GM19463 (cell line): ENCODE results near the gene DSCAML1.
"Not testable (repeated sequence)": the region's sequence is repeated elsewhere in the genome, so short reads cannot be mapped to it uniquely, and the experiment has no call there.

ENCODE experiments used
- ATAC-seq: cut with Tn5 transposase; IDR thresholded peaks from one replicate; pipeline ENCODE4 v1.9.1; 2021; ENCODE audit warnings: mild to moderate bottlenecking, moderate library complexity; ENCODE audit not compliant: unreplicated experiment

The DSCAML1 gene

DNA sequence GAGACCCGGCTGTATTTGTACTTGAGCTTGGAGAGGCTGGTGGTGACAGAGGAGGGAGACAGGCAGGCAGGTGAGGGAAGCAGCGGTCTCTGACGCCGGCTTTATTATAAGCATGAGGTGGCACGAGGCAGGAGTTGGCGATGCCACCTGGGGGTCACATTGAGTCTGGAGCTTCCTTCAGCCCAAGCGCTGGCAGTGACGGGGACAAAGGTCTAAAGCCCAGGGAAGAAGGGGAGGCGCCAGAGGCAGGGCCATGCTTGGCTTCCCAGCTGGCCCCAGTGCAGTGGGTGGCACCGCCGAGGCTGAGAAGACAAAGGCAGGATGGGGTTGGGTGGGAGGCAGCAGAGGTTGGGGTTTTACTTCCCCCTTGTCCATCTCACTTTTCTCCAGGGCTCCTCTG lies 23.1 kb upstream of the DSCAML1 start:
- no peak for ATAC-seq

- no peak for ATAC-seq
These were observed 22.4 kb upstream of the DSCAML1 start for GRCh38 chr11:117819096-117820040.

- peak; percentile 21 for ATAC-seq
These were observed 21.2 kb upstream of the DSCAML1 start for GRCh38 chr11:117818041-117818873.

GRCh38 chr11:117817368-117818040 lies 20.5 kb upstream of the DSCAML1 start:
- peak; percentile 17 for ATAC-seq

- no peak for ATAC-seq
These were observed 19.9 kb upstream of the DSCAML1 start for GRCh38 chr11:117816846-117817367.

- no peak for ATAC-seq
These were observed 19.2 kb upstream of the DSCAML1 start for GRCh38 chr11:117816151-117816741.

DNA sequence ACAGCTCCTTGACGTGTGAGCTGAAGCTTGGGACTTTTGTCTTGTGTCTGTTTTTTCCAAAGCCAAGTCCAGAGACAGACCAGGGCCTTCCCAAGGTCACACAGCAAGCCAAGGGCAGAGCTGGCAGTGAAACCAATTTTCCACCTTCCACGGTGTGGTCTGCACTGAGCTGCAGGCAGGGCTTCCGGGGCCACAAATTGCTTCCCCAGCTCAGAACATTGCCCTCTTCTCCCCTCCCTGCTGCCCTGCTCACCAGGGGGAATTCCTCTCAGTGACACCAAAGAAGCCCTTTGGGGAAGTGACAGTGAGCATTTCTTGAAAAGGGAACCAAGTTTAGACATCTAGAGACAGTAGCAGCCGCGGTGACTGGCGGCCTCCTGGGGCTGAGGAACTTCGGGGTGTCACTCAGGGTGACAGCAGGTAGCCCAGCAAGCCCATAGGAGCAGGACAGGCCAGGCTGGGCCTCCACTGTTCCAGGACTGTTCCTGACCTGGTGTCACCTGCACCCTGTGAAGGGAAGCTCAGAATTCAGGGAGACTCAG lies 18.3 kb upstream of the DSCAML1 start:
- ATAC-seq, result peak; percentile 40

DNA sequence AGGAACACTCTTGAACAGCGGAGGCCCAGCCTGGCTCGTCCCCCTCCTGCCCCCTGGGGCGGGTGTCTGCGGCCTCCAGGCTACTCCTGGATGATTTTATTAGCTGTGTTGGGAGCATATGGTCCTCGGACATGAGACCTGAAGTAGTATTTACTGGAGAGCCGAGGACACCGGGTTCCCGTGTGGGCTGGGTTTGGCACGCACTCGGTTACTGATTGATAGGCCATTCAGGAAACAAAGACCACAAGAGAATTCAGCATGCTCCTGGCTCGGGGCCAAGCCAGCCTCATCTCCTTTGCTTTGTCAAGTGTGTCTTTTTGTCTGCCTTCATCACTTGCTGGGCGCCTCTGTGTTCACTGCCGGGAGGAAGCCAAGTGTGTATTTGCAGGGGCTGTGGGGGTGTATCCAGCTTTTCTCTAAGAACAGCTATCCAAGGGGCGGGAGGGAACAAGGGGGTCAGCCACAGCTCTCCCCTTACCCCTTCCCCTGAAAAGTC lies 17.8 kb upstream of the DSCAML1 start:
- ATAC-seq, result peak; percentile 36

DNA sequence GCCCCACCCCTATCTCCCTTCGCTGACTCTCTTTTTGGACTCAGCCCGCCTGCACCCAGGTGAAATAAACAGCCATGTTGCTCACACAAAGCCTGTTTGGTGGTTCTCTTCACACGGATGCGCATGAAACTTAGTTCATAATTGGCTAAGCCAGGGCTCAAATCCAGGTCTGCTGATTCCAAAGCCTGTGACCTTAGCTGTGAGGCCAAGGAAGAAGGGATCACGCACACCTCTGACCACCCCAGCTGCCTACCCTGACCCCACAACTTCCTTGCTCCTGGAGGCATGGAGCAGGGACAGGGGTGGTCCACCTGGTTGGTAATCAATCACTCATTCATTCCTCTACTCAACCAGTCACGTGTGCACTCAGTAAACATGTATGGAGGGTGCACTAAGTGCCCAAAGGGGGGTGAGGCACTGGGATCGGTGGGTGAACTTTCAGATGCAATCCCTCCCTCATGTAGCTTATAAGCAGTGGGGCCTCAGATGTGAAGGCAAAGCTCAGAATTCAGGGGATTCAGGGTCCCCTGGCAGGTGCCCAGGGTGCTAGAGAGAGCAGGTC lies 17.3 kb upstream of the DSCAML1 start:
- ATAC-seq, result peak; percentile 8

DNA sequence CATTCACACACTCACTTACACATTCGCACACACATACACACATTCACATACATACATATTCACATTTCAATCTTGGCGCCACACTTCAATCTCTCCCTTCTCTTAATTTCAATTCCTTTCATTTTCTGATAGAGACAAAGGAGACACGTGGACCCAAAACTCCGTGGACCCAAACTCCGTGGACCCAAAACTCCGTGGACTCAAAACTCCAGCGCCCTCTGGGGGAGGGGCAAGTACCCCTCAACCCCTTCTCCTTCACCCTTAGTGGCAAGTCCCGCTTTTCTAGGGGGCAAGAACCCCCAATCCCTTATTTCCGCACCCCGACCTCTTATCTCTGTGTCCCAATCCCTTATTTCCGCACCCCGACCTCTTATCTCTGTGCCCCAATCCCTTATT lies 13.0 kb upstream of the DSCAML1 start:
- ATAC-seq, result not testable (repeated sequence)

GRCh38 chr11:117809236-117810055 lies 12.4 kb upstream of the DSCAML1 start:
- ATAC-seq, result peak; percentile 61

- ATAC-seq, result no peak
These were observed 11.8 kb upstream of the DSCAML1 start for GRCh38 chr11:117808784-117809183.

GRCh38 chr11:117807482-117808327 lies 10.7 kb upstream of the DSCAML1 start:
- no peak for ATAC-seq

- ATAC-seq, result no peak
These were observed 9.8 kb upstream of the DSCAML1 start for GRCh38 chr11:117806846-117807245.

DNA sequence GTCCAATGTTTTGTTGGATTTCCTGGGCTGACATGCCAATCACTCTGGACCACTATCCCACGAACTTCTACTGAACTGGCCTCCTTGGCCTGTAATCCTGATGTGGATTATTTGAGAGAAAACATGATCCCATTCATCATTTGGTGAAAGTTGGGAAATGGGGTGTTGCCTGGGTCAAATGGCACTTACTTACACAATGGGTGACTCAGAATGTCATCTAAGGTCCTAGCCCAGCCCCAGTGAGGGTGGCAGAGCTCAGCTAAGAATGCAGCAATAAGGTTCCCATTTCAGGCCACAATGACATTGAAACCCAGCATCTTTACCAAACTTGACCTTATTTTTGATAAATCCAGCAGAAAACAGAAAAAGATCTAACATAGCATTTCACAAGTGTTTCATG lies 8.0 kb upstream of the DSCAML1 start:
- ATAC-seq, result no peak

DNA sequence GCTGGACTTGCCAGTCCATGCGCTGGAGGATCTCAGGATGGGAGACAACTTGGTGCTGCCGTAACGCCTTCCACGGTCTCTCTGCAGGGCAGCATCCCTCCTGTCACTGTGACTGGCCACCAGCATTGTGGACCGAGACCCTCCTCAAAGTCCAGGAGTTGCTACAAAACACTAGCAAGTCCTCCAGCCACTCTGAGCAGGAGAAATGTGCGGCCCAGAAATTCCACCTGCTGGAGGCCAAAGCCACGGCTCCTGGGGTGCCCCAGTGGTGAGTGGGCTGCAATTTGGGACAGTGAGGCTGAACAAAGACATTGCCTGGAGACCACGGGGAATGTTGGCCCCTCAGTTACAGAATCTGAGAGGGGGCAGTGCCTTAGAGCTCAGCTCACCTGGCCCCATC lies 6.9 kb upstream of the DSCAML1 start:
- no peak for ATAC-seq

- no peak for ATAC-seq
These were observed 2.6 kb upstream of the DSCAML1 start for GRCh38 chr11:117799634-117800033.

DNA sequence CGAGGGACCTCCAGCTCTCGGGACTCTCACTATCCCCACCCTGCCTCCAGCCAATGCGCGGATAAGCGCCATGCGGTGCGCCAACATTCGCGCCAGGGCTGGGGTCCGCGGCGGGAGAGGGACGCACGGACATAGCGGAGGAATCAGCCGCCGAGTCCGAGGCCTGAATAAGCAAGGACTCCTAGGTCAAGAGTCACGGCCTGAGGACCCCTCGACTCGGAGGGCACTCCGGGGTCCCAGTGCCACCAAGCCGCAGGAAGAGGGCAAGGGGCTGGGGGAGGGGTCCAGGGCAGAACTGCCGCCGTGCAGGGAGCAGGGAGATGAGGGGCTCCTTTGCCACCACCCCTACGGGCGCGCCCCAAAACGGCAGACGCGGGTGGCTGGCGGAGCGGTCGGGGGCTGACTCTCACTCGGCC lies 552 bp downstream of the DSCAML1 start:
- ATAC-seq, result no peak
